HG02970 (cell line): ENCODE results near the gene HMMR.
"Not testable (repeated sequence)": the region's sequence is repeated elsewhere in the genome, so short reads cannot be mapped to it uniquely, and the experiment has no call there.

Experiments used
- ATAC-seq: cut with Tn5 transposase; IDR thresholded peaks from one replicate; pipeline ENCODE4 v1.9.1; 2021; ENCODE audit warnings: mild to moderate bottlenecking, moderate library complexity, moderate number of reproducible peaks; ENCODE audit not compliant: unreplicated experiment, low FRiP score

Gene HMMR

DNA sequence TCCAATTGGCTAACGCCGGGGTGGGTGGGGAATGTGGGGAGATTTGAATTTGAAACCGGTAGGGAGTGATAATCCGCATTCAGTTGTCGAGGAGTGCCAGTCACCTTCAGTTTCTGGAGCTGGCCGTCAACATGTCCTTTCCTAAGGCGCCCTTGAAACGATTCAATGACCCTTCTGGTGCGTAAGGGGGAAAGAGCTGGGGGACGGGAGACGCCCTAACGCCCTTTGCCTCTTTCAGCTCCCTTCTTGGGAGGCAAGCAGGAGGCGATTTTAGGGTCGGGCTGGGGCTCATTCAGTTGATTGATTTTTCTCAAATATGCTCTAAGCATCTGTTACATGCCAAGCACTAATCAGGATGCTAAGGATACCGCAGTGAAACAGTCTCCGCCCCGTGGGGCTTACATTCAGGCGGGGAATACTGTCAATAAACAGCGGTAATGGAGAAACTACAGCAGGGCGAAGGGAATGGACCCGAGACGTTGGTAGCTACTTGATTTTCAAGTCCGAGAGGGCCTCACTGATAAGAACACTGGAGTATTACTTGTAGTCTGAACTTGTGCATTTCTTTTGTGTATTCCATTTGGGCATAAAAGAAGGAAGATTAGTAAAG lies at the start of gene HMMR:
Gene HMMR, plus strand, starts transcription at position 71 of the 610 bp plus-strand sequence. Its CDS starts 61 bp downstream, at position 132.
- ATAC-seq, result no peak

DNA sequence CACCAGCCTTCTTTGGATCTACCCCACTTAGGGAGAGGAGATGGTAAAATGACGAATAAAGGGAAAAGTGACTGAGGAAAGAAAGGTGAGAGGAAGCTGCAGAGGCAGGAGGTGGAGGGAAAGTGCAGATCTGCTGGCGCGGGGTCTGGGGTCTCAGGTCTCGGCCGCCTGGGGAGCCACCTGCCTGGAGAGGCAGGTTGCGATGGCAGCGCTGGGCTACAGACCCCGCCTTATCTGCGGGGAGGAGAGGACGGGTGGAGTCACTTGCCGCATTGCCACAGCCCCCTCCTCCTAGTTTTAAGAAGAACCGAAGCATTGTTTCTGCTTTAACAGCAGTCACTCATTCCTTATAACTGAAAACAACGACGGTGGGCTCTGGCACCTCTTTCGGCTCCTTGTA lies 44.8 kb upstream of the HMMR start:
- not testable (repeated sequence) for ATAC-seq

DNA sequence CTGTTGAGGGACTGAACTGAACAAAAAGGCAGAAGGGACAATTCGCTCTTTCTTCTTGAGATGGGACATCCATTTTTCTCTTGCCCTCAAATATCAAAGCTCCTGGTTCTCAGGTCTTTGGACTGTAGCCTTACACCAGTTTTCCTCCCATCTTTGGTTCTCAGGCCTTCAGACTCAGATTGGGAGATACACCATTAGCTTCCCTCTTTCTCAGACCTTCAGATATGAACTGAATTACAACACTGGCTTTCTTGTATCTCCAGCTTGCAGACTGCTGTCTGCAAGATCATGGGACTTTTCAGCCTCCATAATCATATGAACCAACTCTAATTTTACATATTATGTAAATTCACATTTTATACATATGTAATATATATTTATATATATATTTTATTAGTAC lies 35.6 kb upstream of the HMMR start:
- ATAC-seq, result no peak

DNA sequence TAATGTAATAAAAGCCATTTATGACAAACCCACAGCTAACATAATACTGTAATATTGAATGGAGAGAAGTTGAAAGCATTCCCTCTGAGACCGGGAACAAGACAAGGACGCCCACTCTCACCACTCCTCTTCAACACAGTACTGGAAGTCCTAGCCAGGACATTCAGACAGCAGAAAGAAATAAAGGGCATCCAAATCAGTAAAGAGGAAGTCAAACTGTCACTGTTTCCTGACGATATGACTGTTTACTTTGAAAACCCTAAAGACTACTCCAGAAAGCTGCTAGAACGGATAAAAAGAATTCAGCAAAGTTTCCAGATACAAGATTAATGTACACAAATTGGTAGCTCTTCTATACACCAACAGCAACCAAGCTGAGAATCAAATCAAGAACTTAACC lies 34.3 kb upstream of the HMMR start:
- ATAC-seq, result not testable (repeated sequence)

DNA sequence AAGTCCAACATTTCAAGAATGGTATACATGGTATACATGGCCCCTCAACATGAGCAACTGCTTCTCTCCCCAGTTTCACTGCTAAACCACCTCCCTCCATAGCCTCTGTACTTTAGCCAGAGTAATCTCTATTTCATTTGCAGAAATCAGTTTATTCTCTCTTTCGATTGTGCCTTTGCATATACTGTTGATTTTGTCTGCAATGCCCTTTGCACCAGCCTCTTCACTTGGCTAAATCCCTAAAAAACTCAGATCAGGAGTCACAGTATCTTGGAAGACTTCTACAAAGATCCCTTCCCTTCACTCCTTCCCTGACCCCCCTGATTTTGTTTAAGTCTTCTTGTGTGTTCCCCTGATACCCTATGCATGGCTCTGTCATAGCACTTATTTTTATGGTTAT lies 27.9 kb upstream of the HMMR start:
- no peak for ATAC-seq

DNA sequence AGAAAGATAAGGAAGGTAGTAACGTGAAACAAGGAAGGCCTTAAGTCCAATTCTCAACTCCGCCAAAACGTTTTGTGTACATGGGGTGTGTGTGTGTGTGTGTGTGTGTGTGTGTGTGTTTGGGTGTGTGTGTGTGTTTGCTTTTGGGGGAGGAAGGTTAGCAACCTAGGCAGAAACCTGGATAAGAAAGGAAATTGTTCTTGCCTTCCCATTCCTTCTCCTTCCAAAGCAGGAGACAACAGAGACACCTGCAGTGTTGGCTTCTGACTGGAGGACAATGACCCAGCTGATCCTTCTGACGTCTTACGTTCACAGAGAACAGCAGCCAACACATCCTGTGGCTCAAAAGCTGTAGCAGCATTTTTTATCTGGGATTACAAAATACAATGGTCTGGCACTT lies 27.2 kb upstream of the HMMR start:
- ATAC-seq, result no peak

- no peak for ATAC-seq
Measured at GRCh38 chr5:163434401-163434866, 26.0 kb upstream of the HMMR start.

- ATAC-seq, result no peak
Measured at GRCh38 chr5:163436515-163436914, 23.9 kb upstream of the HMMR start.

DNA sequence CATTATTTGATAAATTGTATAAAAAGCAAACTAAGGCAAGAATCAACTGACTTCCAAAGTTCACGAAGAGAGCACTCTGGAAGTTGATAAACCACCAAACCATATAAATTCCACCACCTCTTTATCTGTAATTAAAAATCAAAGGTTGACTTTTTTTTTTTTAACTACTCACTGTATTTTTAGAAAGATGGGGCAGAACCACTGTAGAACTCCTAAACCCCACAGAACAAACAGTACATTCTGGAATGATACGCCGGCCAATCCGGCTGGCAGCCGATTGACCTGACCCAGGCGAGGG lies 23.5 kb upstream of the HMMR start:
- no peak for ATAC-seq

GRCh38 chr5:163437309-163438182 lies 22.9 kb upstream of the HMMR start, which contains the start of gene CCNG1:
Gene CCNG1, plus strand, starts transcription at chr5:163437595. Its CDS starts 1,662 bp downstream, at chr5:163439257.
- ATAC-seq, result peak; percentile 99

GRCh38 chr5:163439092-163439425 lies 21.4 kb upstream of the HMMR start:
- ATAC-seq, result no peak

GRCh38 chr5:163440954-163441353 lies 19.5 kb upstream of the HMMR start:
- ATAC-seq, result no peak

GRCh38 chr5:163444526-163444925 lies 15.9 kb upstream of the HMMR start:
- ATAC-seq, result no peak

DNA sequence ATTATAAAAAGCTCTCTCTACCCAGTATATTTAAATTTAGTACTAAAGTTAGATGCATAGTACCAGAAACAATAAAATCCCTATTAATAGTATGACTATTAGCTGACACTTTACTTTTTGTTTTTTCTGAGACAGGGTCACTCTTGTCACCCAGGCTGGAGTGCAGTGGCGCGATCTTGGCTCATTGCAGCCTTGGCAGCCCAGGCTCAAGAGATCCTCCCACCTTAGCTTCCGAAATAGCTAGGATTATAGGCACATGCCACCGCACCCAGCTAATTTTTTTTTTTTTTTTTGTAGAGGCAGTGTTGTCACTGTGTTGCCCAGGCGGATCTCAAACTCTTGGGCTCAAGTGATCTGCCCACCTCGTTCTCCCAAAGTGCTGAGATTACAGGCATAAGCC lies 15.1 kb upstream of the HMMR start:
- no peak for ATAC-seq

DNA sequence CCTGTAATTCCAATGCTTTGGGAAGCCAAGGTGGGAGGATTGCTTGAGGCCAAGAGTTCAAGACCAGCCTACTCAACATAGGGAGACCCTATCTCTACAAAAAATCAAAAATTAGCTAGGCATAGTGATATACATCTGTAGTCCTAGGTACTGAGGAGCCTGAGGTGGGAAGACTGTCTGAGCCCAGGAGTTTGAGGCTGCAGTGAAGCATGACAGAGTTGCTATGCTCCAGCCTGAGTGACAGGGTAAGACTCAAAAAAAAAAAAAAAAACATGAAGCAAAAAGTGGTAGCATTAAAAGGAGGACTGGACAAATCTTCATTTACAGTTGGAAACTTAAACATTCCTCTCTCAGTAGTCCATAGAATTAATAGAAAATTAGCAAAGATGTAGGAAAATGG lies 13.2 kb upstream of the HMMR start:
- ATAC-seq, result no peak

GRCh38 chr5:163447875-163448274 lies 12.6 kb upstream of the HMMR start:
- no peak for ATAC-seq

DNA sequence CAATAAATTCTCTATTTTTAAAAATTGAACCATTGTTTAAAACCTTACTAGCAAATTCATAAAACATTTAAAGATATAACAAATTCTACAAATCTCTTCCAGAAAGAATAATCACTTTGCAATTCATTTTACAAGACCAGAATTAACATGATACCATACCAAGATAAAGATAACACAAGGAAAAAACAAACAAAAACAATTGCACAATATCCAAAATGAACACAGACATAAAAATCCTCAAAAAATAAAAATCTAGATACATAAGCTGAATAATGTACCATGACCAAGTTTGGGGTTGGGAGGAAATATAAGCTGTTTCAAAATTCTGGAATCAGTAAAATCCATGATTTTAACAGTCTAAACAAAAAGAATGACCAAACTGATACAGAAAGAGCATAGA lies 11.9 kb upstream of the HMMR start:
- ATAC-seq, result no peak

DNA sequence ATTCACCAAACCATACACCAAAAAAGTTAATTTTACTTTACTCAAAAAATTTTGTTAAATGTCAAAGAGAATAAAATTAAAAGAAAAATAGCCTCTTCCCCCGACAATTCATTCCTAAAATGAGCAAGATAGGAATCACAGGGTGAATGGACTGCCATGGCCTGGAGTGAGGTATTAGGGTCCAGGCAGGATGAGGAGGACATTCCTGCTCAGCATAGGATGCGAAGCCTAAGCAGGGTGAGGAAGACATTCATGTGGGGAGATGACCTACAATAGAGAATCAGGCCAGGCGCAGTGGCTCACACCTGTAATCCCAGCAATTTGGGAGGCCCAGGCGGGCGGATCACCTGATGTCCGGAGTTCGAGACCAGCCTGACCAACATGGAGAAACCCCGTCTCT lies 8.9 kb upstream of the HMMR start:
- ATAC-seq, result no peak

- no peak for ATAC-seq
Measured at GRCh38 chr5:163453705-163454104, 6.7 kb upstream of the HMMR start.

DNA sequence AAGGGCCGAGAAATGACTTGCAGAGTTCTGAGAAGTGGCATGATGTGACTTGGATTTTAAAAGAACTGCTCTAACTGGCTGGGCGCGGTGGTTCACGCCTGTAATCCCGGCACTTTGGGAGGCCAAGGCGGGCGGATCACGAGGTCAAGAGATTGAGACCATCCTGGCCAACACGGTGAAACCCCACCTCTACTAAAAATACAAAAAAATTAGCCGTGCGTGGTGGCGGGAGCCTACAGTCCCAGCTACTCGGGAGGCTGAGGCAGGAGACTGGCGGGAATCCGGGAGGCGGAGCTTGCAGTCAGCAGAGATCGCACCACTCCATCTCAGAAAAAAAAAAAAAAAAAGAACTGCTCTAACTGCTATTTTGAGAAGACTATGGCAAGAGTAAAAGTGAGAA lies 5.0 kb upstream of the HMMR start:
- not testable (repeated sequence) for ATAC-seq

DNA sequence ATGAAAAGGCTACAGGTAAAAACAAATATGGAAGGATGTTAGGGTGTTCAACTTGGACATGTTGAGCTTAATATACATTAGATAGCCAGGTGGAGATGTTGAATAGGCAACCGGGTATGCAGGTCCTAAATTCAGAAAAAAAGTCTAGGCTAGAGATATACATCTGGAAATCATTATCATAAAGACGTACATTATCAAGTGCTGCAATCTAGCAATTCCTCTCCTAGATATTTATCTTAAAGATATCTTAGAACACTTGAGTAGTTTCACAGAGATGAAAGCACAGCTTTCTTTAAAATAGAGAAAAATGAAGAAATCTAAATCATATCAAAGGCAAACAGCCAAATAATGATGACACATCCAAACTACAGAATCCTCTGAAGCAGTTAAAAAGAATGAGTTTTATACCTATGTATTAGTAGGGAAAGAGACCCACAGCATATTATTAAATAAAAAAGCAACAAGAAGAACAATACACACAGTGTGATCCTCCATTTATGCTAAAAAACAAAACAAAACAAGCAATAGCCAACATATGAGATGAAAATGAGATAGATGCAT lies 4.3 kb upstream of the HMMR start:
- ATAC-seq, result no peak

- no peak for ATAC-seq
Measured at GRCh38 chr5:163456840-163457239, 3.6 kb upstream of the HMMR start.
